ENCODE measurements around the gene CEND1.

The CEND1 gene

GRCh38 chr11:821512-822371, 31.9 kb upstream of the CEND1 start:
- no peak for DNase-seq (ENCODE audit: insufficient read length, low spot score)
- no peak for TF ChIP-seq CTCF (IDR thresholded peaks at IDR 0.05; ENCODE audit: insufficient read depth, missing control alignments)
- FAIRE-seq, result no peak

- no peak for DNase-seq (ENCODE audit: insufficient read length, low spot score)
- no peak for FAIRE-seq
- no peak for TF ChIP-seq CTCF (IDR thresholded peaks at IDR 0.05; ENCODE audit: insufficient read depth, missing control alignments)
Measured at GRCh38 chr11:820655-821511, 31.0 kb upstream of the CEND1 start.

GRCh38 chr11:819943-820649, 30.2 kb upstream of the CEND1 start:
- DNase-seq (ENCODE audit: insufficient read length, low spot score) (no peak), FAIRE-seq (no peak)
- no peak for TF ChIP-seq CTCF (IDR thresholded peaks at IDR 0.05; ENCODE audit: insufficient read depth, missing control alignments)

- FAIRE-seq (no peak), DNase-seq (ENCODE audit: insufficient read length, low spot score) (no peak)
- TF ChIP-seq CTCF (IDR thresholded peaks at IDR 0.05; ENCODE audit: insufficient read depth, missing control alignments), result no peak
Measured at GRCh38 chr11:819129-819931, 29.4 kb upstream of the CEND1 start.

- FAIRE-seq (no peak), DNase-seq (ENCODE audit: insufficient read length, low spot score) (no peak)
- TF ChIP-seq CTCF (IDR thresholded peaks at IDR 0.05; ENCODE audit: insufficient read depth, missing control alignments), result no peak
Measured at GRCh38 chr11:818396-819128, 28.7 kb upstream of the CEND1 start, which contains the start of gene PNPLA2. TSS of gene PNPLA2 (plus strand) at chr11:818914. CDS start at chr11:819719, 805 bp downstream.

- DNase-seq (ENCODE audit: insufficient read length, low spot score) (no peak), FAIRE-seq (no peak)
- no peak for TF ChIP-seq CTCF (IDR thresholded peaks at IDR 0.05; ENCODE audit: insufficient read depth, missing control alignments)
Measured at GRCh38 chr11:816433-816779, 26.5 kb upstream of the CEND1 start.
